Stimulated activated CD8-positive, alpha-beta memory T cell treated with anti-CD3 and anti-CD28 coated beads, Interleukin-4, amount 100 ng/mL, for 48 hours (primary cell): ENCODE data around the gene RTKN2.
"Not testable (repeated sequence)": the region's sequence is repeated elsewhere in the genome, so short reads cannot be mapped to it uniquely, and the experiment has no call there.

Source experiments
- DNase-seq: peaks from one replicate; pipeline ENCODE4 v3.0.0-alpha.2; 2020

Gene RTKN2

DNA sequence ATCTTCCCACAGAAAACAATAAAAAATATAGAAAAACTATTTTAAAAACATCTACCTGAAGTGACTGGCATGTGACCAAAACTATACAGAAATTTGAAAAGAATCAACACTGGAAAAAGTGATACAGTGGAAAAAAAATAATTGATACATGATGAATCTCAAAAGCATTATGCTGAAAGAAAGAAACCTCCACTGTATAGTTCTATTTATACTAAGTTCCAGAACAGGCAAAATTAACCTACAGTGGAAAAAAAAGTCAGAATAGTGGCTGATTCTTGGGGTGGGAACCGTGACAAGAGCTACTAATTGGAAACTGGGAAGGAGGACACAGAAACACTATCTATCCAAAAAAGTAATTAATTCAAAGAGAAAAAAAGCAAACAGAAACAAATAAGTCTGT is 14.9 kb downstream of the RTKN2 start:
- no peak for DNase-seq

- DNase-seq = no peak
Observed at GRCh38 chr10:62252051-62252450, 16.6 kb downstream of the RTKN2 start.

GRCh38 chr10:62250594-62251198 is 17.9 kb downstream of the RTKN2 start:
- DNase-seq = no peak

DNA sequence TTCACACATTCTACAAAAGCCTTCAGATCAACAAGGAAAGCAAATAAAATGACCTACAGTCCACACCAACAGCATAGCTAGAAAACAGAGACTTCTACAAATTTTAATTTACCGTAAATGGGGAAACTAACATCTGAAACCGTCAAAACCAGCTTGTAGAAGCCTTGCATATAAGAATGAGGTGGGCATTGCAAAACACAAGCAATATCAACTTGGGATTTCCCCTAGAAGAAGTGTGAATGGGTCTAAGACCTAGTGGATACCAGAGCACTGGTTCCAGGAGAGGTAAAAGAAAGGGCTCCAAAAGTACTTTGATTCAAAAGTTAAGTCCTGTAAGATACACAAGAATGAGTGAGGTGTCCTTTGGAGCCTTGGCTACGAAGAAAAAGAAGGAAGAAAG is 18.7 kb downstream of the RTKN2 start:
- DNase-seq = no peak

DNA sequence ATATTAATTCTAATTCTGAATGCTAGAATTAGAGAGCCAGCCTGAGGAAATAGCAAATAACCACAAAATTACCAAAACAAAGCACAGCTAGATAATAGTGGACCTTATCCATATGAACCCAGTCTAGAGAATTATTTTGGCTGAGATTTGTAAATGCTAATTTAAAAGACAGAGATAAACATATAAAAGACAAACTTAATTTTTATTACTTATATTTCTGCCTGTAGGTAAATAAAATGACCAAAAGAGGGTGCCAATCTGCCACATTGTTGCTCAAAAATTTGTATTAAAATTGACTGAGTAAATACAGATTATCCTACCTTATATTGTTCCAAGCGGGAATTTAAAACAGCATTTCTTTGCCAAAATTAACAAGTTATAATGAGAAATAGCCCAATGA is 20.2 kb downstream of the RTKN2 start:
- no peak for DNase-seq

DNA sequence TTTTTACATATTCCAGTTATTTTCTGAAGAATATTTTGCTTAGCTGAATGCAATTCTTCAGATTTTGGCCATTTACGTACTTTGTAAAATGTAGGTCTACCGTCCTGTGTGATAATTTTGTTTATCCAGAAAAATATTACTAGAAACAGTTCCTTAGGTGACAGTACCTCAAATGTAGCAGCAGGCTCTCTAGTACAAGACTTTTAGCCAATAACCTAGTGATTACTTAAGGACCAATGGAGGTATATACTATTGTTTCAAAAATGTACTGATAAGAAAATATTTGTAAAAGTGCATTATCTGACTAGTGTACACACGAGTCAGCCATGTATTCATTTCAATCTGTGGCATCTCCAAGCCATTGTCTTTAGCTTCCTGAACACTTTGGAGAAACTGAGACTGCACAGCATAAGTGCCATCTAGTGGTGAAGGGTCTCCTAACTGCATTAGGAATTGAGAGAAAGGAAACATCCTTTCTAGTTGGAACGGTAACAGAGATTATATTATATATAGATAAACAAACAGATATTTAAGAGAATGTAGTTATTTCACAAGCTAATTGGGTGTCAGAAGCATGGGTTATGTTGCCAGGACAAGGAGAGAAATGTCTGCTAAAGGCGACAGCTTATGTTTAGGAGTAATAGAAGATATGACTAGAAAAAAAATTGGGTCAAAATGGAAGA is 23.7 kb downstream of the RTKN2 start:
- no peak for DNase-seq

DNA sequence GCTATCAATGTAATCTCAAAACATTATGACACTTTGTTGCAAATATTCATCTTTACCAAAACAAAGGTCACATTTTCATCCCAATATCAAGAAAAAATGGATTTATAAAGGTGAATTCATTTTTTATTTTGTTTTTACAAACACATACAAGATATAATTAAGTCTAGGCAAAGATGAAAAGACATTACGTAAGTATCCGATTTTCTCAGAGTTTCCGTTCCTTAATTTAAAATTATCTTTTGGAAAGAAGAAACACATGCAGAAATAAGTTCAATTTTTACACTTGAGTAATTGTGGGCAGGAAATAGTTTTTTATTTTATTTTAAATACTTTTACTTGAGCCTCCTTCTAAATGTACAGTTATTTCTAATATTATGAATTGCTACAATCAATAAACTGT is 24.6 kb downstream of the RTKN2 start:
- no peak for DNase-seq

DNA sequence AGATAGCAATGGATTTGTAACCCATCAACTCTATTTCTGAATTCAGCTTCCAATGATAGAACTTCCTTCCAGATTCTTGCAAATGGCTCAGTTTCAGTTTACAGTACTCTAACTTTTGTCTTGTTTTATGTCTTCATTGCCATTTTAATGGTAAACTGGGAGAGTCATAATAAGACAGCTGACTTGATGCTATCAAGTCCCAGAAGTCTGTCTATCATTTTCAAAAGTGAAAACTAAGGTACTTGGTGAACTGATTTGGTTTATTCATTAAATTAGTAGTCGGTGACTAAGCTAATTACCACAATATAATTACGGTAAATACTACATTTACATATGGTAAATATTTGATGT is 25.0 kb downstream of the RTKN2 start:
- no peak for DNase-seq

DNA sequence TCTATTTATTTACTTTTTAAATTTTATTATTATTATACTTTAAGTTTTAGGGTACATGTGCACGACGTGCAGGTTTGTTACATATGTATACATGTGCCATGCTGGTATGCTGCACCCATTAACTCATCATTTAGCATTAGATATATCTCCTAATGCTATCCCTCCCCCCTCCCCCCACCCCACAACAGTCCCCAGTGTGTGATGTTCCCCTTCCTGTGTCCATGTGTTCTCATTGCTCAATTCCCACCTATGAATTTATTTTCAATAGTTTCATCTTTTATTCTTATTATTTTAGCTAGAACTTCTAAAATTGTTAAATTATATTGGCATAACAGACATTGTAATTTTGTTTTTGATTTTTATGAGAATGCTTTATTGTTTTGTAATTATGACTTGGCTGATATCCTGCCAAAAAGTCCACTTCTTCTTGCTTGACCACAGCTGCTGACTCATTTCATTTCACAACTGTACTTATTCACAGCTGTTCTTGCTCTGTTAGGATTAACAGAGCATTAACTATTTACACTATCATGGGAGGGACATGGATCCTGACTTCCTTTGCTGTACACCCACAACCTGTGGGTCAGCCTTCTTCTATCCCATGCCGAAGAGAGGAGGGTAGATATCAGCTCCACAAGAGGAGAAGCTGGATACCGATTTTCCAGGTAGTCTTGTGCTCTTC is 25.5 kb downstream of the RTKN2 start:
- DNase-seq = not testable (repeated sequence)

DNA sequence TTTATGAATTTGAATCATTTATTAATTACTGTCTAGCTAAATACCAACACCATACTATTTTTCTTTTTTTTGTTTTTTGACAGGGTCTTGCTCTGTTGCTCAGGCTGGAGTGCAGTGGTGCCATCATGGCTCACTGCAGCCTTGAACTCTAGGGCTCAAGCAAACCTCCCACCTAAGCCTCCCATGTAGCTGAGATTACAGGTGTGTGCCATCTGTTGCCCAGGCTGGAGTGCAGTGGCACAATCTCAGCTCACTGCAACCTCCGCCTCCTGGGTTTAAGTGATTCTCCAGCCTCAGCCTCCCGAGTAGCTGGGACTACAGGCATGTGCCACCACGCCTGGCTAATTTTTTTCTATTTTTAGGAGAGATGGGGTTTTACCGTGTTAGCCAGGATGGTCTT is 27.1 kb downstream of the RTKN2 start:
- DNase-seq = not testable (repeated sequence)

GRCh38 chr10:62239994-62240393 is 28.6 kb downstream of the RTKN2 start:
- no peak for DNase-seq

DNA sequence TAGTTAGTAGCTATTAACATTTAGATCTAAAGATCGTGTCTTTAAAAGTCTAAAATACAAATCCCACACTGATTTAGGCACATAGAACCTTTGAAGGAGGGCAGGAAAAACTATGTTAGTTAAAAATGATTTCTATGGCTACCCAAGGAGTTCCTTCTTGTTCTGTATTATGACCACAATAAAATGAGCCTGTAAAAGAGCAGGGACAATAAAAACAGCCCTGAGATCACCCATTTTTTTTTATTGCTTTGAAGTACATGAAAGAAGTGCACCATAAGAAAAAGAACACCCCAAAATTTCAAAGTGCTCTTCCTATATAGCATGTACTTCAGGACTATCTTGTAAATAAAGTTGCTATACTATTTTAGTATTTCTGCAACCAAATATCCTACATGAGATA is 29.8 kb downstream of the RTKN2 start:
- no peak for DNase-seq

DNA sequence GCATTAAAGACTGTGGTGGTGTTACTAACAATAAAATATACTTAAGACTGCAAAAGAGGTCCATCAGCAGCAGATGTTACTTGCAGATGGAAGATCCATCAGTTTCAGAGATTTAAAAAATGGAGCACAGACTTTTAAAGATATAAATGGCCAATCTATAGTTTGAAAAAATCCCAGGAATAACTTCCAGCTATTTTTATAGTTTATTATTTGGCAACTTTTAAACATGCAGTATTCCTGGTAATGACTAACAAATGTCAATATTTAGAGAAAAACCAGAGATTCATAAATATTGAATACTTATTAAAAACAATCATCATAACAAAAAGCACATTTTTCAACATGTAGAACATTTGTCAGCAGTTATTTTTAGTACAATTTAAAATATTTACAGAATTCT is 30.7 kb downstream of the RTKN2 start:
- no peak for DNase-seq

GRCh38 chr10:62237506-62237905 is 31.1 kb downstream of the RTKN2 start:
- DNase-seq = no peak

GRCh38 chr10:62234077-62234605 is 34.5 kb downstream of the RTKN2 start:
- DNase-seq = no peak

- DNase-seq = no peak
Observed at GRCh38 chr10:62233356-62234076, 35.1 kb downstream of the RTKN2 start.

- no peak for DNase-seq
Observed at GRCh38 chr10:62231805-62232204, 36.8 kb downstream of the RTKN2 start.

- DNase-seq = no peak
Observed at GRCh38 chr10:62231371-62231770, 37.3 kb downstream of the RTKN2 start.

GRCh38 chr10:62230344-62231121 is 38.1 kb downstream of the RTKN2 start:
- DNase-seq = no peak

GRCh38 chr10:62225362-62225761 is 43.3 kb downstream of the RTKN2 start:
- DNase-seq = no peak

- no peak for DNase-seq
Observed at GRCh38 chr10:62224606-62225005, 44.0 kb downstream of the RTKN2 start.

DNA sequence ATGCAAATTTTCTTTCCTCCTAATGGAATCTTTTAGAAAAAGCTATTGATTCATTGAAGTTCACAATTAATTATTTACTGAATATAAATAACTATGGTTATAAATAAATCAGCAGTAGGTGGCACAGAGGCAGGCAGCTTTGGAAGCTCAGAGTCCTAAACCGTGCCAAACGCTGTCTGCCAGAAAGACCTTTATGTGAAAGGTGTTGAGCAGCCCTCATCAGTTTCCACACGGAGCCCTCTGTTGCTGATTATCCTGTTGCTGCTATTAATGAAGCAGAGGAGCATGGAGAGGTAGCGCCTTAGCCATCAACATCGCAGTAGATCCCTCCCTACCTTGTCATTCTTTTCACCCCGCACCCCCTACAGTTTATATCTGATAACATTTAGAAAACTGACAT is 51.0 kb downstream of the RTKN2 start:
- no peak for DNase-seq

DNA sequence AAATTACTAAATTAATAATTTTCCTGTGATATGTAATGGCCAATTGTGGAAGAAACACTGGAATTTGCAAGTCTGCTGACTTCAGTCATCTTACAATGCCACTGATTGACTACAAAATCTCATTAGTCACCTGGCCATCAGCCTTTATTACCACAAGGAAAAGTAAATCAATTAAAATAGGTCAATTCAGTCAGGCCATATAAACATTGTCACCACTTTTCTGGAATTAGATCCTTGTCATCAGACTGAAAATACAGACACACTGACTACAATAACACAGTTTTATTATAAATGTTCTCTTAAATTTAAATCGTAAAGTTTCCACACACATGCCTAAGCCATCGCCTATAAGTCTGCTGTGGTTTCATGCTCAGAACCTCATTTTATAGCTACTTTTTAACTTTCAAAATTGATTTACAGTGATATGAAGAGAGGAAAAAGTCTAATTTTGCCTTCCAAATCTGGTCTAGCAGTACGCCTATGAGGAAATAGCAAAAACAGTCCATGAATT is 54.2 kb downstream of the RTKN2 start:
- DNase-seq = no peak
